GM23248 (cell line): ENCODE data around the gene NEK2. TPM values are rescaled to one million over a fixed set of nuclear protein-coding genes. Genes with fewer than 3 reads are reported as not detected.
A peak's percentile ranks its signal among the peaks of the same experiment; 100 is the strongest.

Experiments used
- DNase-seq: peaks from one replicate; pipeline ENCODE4 v3.0.0-alpha.2; 2015
- H2AFZ ChIP-seq: fragments of 200-600 bp; sonication (generic); 2 replicates; pipeline ENCODE4 v1.6.1; 2016; ENCODE audit warnings: antibody characterized with exemption
- H3F3A ChIP-seq: fragments of 200-600 bp; sonication (generic); 2 replicates; pipeline ENCODE4 v1.6.1; 2016; ENCODE audit warnings: mild to moderate bottlenecking, antibody characterized with exemption, mixed run types; ENCODE audit not compliant: insufficient read depth
- H3K27ac ChIP-seq: fragments of 200-600 bp; sonication (generic); 2 replicates; pipeline ENCODE4 v1.5.1; 2016; ENCODE audit warnings: mild to moderate bottlenecking
- H3K27me3 ChIP-seq: fragments of 200-600 bp; sonication (generic); replicated peaks from 2 replicates; pipeline ENCODE4 v1.6.1; 2016; ENCODE audit warnings: mild to moderate bottlenecking; ENCODE audit not compliant: insufficient read depth
- H3K36me3 ChIP-seq: fragments of 200-600 bp; sonication (generic); 2 replicates; pipeline ENCODE4 v1.6.1; 2016; ENCODE audit warnings: low read depth, mild to moderate bottlenecking
- H3K4me1 ChIP-seq: fragments of 200-600 bp; sonication (generic); 2 replicates; pipeline ENCODE4 v1.6.1; 2016; ENCODE audit warnings: mild to moderate bottlenecking; ENCODE audit not compliant: insufficient read depth
- H3K4me2 ChIP-seq: fragments of 200-600 bp; sonication (generic); one replicate; pipeline ENCODE4 v1.6.1; 2016; ENCODE audit warnings: mild to moderate bottlenecking; ENCODE audit not compliant: unreplicated experiment
- H3K4me3 ChIP-seq: fragments of 200-600 bp; sonication (generic); 2 replicates; pipeline ENCODE4 v1.5.1; 2016; ENCODE audit warnings: mild to moderate bottlenecking
- H3K79me2 ChIP-seq: fragments of 200-600 bp; sonication (generic); 2 replicates; pipeline ENCODE4 v1.6.1; 2016; ENCODE audit warnings: mild to moderate bottlenecking; ENCODE audit not compliant: insufficient read depth
- H3K9ac ChIP-seq: fragments of 200-600 bp; sonication (generic); 2 replicates; pipeline ENCODE4 v1.6.1; 2016; ENCODE audit warnings: mild to moderate bottlenecking
- H3K9me2 ChIP-seq: fragments of 200-600 bp; sonication (generic); 2 replicates; pipeline ENCODE4 v1.6.1; 2016; ENCODE audit warnings: mixed run types, mild to moderate bottlenecking, moderate library complexity; ENCODE audit not compliant: insufficient read depth
- H3K9me3 ChIP-seq: fragments of 200-600 bp; sonication (generic); one replicate; pipeline ENCODE4 v1.6.1; 2017; ENCODE audit warnings: low read depth
- H4K20me1 ChIP-seq: fragments of 200-600 bp; sonication (generic); 2 replicates; pipeline ENCODE4 v1.6.0; 2016; ENCODE audit not compliant: insufficient read depth
- EZH2 ChIP-seq: fragments of 200-600 bp; sonication (generic); IDR thresholded peaks from 2 replicates; pipeline ENCODE4 v1.6.1; 2018; ENCODE audit warnings: antibody characterized with exemption, mild to moderate bottlenecking; ENCODE audit not compliant: insufficient read depth, poor library complexity, severe bottlenecking
- EZH2phosphoT487 ChIP-seq: fragments of 200-600 bp; sonication (generic); IDR thresholded peaks from 2 replicates; pipeline ENCODE4 v1.6.1; 2018; ENCODE audit warnings: antibody characterized with exemption, moderate library complexity, mild to moderate bottlenecking, low read depth; ENCODE audit not compliant: insufficient read depth
- WGBS, 2 experiments: methylation state at CpG; one replicate each; pipeline ENCODE4 v1.1.6; 2015 to 2017; ENCODE audit warnings: low lambda C conversion rate in 2 of 2, low coverage in 1 of 2; ENCODE audit errors: missing lambda C conversion rate in 2 of 2; 5-methylcytosine and 5-hydroxymethylcytosine counted together
- in situ Hi-C: fragments of 300-500 bp; cut with MboI; formaldehyde crosslinking; loops from 2 replicates; pipeline ENCODE4 v1.15.0; 2020
- polyA plus RNA-seq: library from polyadenylated mRNA; unstranded; fragments of >200 nt; fragmentation: Nextera tagmentation; extraction: Ambion mirVana; gene quantifications from 2 replicates; pipeline ENCODE4 v1.2.1, GENCODE V29; 2016
- total RNA-seq: library from RNA; depleted of rRNA; stranded (reverse); fragments of >200 nt; shearing (Covaris generic); gene quantifications from 2 replicates; pipeline ENCODE4 v1.2.3, GENCODE V29; 2014

NEK2 gene
- total and polyA plus RNA-seq, 2 experiments from 2014 or later: 10.6 to 11.3 TPM

DNA sequence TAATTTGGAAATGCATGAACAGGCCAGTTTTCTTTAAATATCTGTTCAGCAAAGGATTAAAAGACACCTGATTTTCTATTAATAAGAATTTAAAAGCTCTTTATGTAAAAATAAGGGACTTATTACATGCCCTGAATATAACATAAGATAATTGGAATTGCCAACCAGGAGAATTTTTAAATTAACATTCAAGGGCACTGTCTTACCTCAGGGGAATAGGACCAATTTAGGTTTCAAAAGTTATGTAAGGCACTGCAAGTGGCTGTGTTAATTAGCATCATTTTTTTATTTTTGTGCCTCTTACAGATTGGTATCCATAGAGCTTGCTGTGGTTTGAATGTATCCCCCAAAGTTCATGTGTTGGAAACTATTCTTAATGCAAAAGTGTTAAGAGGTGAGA is 1.3 kb upstream of the NEK2 start:
- Histone ChIP-seq H3K27ac (no peak overlapping the region), H3K9me2 (no peaks in the 10 kb centered on the region), H3K9me3 (no peaks in the 10 kb centered on the region), H3K79me2 (peaks cover 19% of the 10 kb centered on the region), H3K36me3 (no peaks in the 10 kb centered on the region), H4K20me1 (no peaks in the 10 kb centered on the region), H2AFZ (peak overlapping the region; percentile 95; the same call in 1 of the 2 replicates), H3F3A (peaks cover 7% of the 10 kb centered on the region; the same call in 1 of the 2 replicates), H3K9ac (no peak overlapping the region), H3K4me1 (peaks cover 4% of the 10 kb centered on the region; the same call in 1 of the 2 replicates), H3K27me3 (no peaks in the 10 kb centered on the region), H3K4me3 (no peak overlapping the region), H3K4me2 (no peak overlapping the region)
- in situ Hi-C loops: loop anchor here (25.0 kb wide), 1 partner anchor 336 kb away; no protein-coding TSS in a partner anchor
- DNase-seq: no peak
- no peak for TF ChIP-seq EZH2
- no peak for TF ChIP-seq EZH2phosphoT487

DNA sequence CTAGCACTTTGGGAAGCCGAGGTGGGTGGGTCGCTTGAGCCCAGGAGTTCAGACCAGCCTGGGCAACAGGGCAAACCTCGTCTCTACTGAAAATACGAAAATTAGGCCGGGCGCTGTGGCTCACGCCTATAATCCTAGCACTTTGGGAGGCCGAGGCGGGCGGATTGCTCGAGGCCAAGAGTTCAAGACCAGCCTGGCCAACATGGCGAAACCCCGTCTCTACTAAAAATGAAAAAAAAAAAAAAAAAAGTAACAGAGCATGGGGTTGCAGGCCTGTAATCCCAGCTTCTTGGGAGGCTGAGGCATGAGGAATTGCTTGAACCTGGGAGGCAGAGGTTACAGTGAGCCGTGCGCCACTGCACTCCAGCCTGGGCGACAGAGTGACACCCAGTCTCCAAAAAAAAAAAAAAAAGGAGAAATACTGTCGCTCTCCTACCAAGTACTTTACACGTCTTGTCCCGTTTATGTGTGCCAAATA is 724 bp upstream of the NEK2 start:
- Histone ChIP-seq H3K4me2 (peak overlapping the region; percentile 77), H3F3A (peaks cover 4% of the 10 kb centered on the region; the same call in 1 of the 2 replicates), H3K27ac (no peak overlapping the region), H3K4me3 (peak overlapping the region; percentile 92), H3K4me1 (peaks cover 4% of the 10 kb centered on the region; the same call in 1 of the 2 replicates), H3K9me2 (no peaks in the 10 kb centered on the region), H2AFZ (peak overlapping the region; percentile 95), H3K79me2 (peaks cover 19% of the 10 kb centered on the region), H3K9me3 (no peaks in the 10 kb centered on the region), H4K20me1 (no peaks in the 10 kb centered on the region), H3K36me3 (no peaks in the 10 kb centered on the region), H3K9ac (peak overlapping the region; percentile 77), H3K27me3 (no peaks in the 10 kb centered on the region)
- DNase-seq: no peak
- WGBS, 2 experiments: 26 to 34% methylated on average over 18 to 19 of the region's 19 CpGs
- TF ChIP-seq EZH2 (no peak), EZH2phosphoT487 (no peak)
- in situ Hi-C loops: loop anchor here (25.0 kb wide), 1 partner anchor 336 kb away; no protein-coding TSS in a partner anchor

DNA sequence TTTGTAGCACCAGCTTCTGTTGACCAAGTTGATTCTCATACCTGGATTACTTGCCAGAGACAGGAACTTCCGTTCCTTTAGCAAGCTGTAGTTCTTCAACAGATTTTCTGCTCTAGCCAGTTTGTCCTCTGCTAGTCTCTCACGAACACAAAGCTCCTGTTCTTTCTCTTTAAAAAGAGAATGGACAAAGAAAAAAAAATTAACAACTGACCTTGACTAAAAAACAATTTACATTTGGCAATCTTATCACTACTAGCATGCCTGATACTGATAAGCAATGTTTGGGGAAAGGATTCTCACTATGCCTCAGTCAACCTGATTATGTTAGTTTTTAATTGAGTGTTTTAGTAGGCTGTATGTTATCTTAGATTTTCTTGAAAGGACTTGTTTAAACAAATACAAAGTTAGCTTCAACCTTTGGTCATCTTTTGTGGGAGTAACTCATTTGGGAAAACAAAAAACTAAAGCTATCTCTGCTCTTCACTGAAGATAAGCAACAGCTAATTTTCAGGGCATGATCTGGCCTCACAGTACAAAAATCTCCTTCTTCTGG is 8.3 kb downstream of the NEK2 start:
- Histone ChIP-seq H3F3A (no peaks in the 10 kb centered on the region), H3K36me3 (no peaks in the 10 kb centered on the region), H3K4me3 (no peak overlapping the region), H4K20me1 (no peaks in the 10 kb centered on the region), H3K27me3 (no peaks in the 10 kb centered on the region), H3K9me2 (no peaks in the 10 kb centered on the region), H2AFZ (no peak overlapping the region), H3K4me2 (no peak overlapping the region), H3K79me2 (no peaks in the 10 kb centered on the region), H3K9me3 (no peaks in the 10 kb centered on the region), H3K27ac (no peak overlapping the region), H3K4me1 (no peaks in the 10 kb centered on the region), H3K9ac (no peak overlapping the region)
- TF ChIP-seq EZH2 (no peak), EZH2phosphoT487 (no peak)
- in situ Hi-C loops: no loop called here
- 79 to 81% methylated on average over 2 of the region's 2 CpGs for WGBS, 2 experiments
- DNase-seq: no peak

DNA sequence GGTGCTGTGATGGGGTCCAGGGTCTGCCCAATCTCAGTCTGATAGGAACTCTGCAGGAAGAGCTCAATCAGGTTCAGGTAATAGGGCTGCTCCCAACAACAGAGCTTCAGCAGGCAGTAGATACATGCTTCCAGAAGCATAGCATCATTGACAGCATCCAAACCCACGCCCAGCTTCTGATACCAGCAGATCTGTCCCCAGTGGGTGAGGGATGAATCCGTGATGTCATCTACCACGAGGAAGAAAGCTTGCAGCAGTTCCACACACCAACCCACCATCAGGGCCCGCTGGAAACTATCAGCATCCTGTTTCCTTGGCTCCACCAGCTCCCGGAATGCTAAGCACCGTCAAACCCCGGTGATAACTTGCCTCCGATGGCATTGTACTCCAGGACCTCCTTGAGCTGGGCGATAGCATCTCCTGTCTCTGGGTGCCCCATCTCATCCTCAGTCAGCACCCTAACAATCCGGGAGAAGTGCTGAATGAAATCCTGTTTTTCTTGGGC is 14.7 kb downstream of the NEK2 start:
- Histone ChIP-seq H3K4me3 (no peak overlapping the region), H3K79me2 (no peaks in the 10 kb centered on the region), H2AFZ (no peak overlapping the region), H3K9me2 (no peaks in the 10 kb centered on the region), H3K9ac (no peak overlapping the region), H3K36me3 (no peaks in the 10 kb centered on the region), H3K27me3 (no peaks in the 10 kb centered on the region), H3K4me2 (no peak overlapping the region), H3K4me1 (no peaks in the 10 kb centered on the region), H3F3A (no peaks in the 10 kb centered on the region), H4K20me1 (no peaks in the 10 kb centered on the region), H3K9me3 (no peaks in the 10 kb centered on the region), H3K27ac (no peak overlapping the region)
- 78 to 90% methylated on average over 10 of the region's 10 CpGs for WGBS, 2 experiments
- TF ChIP-seq EZH2 (no peak), EZH2phosphoT487 (no peak)
- DNase-seq: no peak
- in situ Hi-C loops: no loop called here
